ENCODE measurements around the gene SDHA. TPM values are rescaled to one million over a fixed set of nuclear protein-coding genes. Genes with fewer than 3 reads are reported as not detected.
"Not testable (repeated sequence)": the region's sequence is repeated elsewhere in the genome, so short reads cannot be mapped to it uniquely, and the experiment has no call there.

SDHA gene
- total RNA-seq, 1 donor from 2014 or later, result 95.0 TPM

DNA sequence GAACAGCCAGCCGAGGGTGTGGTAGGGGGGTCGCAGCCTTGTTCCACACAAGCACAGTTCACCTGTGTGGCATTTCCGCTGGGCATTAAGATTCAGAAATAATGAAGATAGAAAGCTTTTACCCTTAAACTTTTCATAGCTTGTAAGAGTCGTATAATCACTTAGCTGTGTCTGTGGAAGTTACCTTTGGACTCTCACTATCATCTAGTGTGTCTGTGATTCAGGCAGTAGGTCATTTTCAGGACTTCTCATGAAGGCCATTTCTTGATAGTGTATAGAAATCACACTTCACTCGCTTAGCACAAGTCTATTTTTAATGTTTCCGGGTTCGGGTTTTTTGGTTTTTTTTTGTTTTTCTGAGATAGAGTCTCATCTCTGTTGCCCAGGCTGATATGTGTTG lies 37.0 kb downstream of the SDHA start:
- not testable (repeated sequence) for DNase-seq (ENCODE audit: low read depth in 2 of 2)

GRCh38 chr5:256347-256746 lies 38.2 kb downstream of the SDHA start:
- DNase-seq (ENCODE audit: low read depth in 2 of 2), result not testable (repeated sequence)

DNA sequence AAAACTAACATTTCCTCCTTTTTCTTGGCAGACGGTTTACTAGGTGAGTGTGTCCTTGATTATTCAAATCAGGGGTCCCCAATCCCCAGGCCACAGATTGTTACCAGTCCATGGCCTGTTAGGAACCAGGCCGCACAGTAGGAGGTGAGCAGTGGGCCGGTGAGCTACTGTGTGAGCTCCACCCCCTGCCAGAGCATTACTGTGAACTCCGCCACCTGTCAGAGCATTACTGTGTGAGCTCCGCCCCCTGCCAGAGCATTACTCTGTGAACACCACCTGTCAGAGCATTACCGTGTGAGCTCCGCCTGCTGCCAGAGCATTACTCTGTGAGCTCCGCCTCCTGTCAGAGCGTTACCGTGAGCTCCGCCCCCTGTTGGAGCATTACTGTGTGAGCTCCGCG lies 39.0 kb downstream of the SDHA start:
- no peak for DNase-seq (ENCODE audit: low read depth in 2 of 2)

GRCh38 chr5:263275-263974 lies 45.3 kb downstream of the SDHA start:
- peak; percentile 91 to 97 for DNase-seq (ENCODE audit: low read depth in 2 of 2)

DNA sequence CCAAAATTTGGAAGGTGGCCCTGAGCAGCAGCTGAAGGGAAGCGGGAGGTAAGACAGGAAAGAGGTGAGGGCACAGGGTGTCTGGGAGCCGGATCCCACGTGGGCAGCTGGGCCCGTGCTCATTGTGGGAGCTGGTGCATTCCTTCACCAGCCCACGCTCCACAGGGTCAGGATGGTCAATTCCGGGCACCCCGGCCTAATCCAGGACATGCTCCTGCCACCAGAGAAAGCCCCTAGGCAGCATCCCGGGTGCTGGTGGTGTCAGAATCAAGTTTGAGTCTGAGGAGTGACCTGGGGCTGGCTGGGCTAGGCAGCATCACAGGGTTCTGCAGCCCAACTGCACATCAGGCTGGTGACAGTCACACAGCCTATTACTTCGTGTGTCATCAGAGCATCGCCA lies 46.2 kb downstream of the SDHA start:
- DNase-seq (ENCODE audit: low read depth in 2 of 2), result peak in 1 of 2 donors; percentile 35

GRCh38 chr5:266311-267026 lies 48.3 kb downstream of the SDHA start:
- DNase-seq (ENCODE audit: low read depth in 2 of 2), result peak; percentile 22 to 24

- no peak for DNase-seq (ENCODE audit: low read depth in 2 of 2)
Observed at GRCh38 chr5:267716-268115, 49.6 kb downstream of the SDHA start.

GRCh38 chr5:270340-270739 lies 52.2 kb downstream of the SDHA start:
- no peak for DNase-seq (ENCODE audit: low read depth in 2 of 2)

DNA sequence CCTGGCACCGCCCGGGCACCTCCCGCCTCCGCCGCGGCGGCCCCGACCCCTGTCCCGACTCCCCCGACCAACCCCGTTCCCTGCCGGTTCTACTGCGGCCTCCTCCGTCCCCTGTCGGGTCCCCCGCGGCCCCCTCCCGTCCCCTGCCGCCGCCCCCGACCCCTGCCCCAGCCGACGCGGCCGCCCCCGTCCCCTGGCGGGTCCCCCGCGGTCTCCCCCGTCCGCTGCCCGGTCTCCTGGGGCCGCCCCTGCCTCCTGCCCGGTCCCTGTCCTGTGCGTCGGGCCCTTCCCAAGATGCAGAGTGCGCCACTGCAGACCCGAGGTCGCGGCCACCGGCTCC lies 53.7 kb downstream of the SDHA start:
- DNase-seq (ENCODE audit: low read depth in 2 of 2), result not testable (repeated sequence)

- DNase-seq (ENCODE audit: low read depth in 2 of 2), result not testable (repeated sequence)
Observed at GRCh38 chr5:273091-273490, 55.0 kb downstream of the SDHA start.

DNA sequence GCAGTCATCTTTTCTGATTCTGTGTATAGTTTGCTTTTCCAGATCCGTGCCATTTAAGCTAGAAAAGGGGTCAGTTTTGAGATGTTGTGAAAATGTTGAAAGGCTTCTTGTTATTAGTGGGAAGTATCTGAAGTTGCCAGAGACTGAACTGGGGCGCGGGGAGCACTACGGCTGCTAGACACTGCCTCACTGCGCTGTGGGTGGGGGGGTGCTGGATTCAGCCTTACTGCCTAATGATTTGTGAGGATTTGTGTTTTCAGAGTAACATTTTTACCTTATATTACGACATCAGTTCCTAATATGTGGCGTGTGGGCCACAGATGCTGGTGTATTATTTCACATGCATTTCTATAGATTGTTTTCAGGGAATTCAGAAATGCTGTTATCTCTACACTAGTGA lies 55.4 kb downstream of the SDHA start:
- not testable (repeated sequence) for DNase-seq (ENCODE audit: low read depth in 2 of 2)

DNA sequence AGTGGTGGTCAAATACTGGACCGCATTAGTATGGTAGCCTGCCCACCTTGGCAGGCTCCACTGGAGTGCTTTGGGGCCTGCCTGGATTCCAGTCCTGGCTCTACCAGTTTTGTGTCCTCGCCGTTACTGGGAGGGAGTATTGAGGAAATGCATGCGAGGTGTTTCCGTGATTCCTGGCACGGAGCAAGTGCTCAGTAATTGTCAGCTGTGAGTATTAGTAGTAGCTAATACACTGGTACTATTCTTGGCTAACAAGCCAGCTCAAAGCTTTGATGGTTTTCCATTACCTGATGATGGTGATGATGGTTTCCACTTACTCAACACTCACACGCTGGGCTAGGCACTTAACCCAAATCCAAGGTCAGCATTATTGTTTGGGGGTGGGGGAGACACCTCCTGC lies 56.2 kb downstream of the SDHA start:
- DNase-seq (ENCODE audit: low read depth in 2 of 2), result peak; percentile 18 to 81

- no peak for DNase-seq (ENCODE audit: low read depth in 2 of 2)
Observed at GRCh38 chr5:278646-279045, 60.5 kb downstream of the SDHA start.

- DNase-seq (ENCODE audit: low read depth in 2 of 2), result not testable (repeated sequence)
Observed at GRCh38 chr5:279051-279665, 61.0 kb downstream of the SDHA start.

DNA sequence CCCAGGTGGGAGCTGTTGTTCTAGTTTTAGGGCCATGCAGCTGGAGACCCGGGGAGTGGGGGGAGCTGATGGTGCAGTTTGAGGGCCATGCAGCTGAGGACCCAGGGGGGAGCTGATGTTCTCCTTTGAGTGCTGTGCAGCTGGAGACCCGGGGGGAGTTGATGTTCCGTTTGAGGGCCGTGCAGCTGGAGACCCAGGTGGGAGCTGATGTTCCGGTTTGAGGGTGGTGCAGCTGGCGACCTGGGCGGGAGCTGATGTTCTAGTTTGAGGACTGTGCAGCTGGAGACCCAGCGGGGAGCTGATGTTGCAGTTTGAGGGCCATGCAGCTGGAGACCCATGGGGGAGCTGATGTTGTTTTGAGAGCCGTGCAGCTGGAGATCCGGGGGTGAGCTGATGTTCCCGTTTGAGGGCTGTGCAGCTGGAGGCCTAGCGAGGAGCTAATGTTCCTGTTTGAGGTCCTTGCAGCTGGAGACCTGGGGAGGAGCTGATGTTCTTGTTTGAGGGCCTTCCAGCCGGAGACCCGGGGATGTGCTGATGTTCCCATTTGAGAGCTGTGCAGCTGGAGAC lies 68.0 kb downstream of the SDHA start:
- no peak for DNase-seq (ENCODE audit: low read depth in 2 of 2)

DNA sequence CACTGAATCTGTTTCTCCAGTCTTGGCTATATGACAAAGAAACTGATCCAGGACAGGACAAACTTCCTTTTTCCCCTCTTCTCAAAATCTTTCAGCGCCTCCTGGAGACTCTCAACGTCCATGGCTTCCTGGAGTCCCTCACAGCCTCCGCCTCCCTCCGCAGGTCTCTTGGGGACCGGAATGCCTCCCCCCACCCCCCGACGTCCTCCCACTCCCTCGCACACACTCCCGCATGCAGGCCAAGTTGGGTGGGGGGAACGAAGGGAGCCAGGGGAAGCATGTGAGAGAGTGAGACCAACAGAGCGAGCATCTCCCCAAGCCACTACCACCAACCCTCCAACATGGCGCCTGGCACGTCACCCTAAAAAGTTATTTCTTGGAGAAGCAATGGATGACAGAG lies 72.1 kb downstream of the SDHA start:
- DNase-seq (ENCODE audit: low read depth in 2 of 2), result not testable (repeated sequence)

DNA sequence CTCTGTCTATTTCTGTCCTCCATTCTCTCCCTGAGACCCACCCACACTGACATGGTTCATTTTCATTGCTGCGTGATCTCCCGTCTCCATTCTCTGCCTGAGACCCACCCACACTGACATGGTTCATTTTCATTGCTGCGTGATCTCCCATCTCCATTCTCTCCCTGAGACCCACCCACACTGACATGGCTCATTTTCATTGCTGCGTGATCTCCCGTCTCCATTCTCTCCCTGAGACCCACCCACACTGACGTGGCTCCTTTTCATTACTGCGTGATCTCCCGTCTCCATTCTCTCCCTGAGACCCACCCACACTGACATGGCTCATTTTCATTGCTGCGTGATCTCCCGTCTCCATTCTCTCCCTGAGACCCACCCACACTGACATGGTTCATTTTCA lies 73.2 kb downstream of the SDHA start:
- DNase-seq (ENCODE audit: low read depth in 2 of 2), result not testable (repeated sequence)

DNA sequence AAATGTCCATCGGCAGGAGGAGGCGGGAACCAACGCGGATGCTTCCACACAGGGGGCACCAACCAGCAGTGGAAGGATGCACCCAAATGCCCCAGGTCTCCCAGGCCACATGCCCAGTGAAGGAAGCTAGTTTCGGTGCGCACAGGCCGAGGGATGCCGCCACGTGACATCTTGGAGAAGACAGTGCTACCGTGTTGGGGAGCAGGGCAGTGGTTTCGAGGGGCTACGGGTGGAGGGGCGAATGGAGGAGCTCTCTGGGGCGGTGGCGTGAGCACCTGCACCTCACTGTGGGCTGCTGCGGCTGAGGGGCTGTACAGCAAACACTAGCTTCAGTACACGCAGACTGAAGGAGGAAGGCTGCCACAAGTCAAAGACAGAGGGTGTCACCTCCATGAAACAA lies 76.7 kb downstream of the SDHA start:
- DNase-seq (ENCODE audit: low read depth in 2 of 2), result not testable (repeated sequence)

GRCh38 chr5:296207-296606 lies 78.1 kb downstream of the SDHA start:
- not testable (repeated sequence) for DNase-seq (ENCODE audit: low read depth in 2 of 2)

DNA sequence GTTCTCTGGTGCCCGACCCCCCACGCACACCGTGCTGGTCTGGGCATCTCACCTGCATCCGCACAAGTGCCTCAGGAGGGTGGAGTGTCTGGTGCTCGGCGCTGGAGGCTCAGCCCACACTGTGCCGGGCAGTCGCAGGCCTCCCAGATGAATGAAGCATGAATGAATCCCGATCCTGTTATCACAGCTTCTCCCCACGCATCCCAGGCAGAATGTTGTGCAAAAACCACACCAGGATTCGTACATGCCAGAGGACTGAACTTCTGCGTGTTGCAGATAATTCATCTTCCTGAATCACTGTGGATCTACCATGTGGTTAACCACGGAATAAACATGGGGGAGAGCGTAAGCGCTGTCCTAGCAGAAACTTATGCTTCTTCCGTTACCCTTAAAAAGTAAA lies 78.8 kb downstream of the SDHA start:
- not testable (repeated sequence) for DNase-seq (ENCODE audit: low read depth in 2 of 2)

GRCh38 chr5:297448-297847 lies 79.3 kb downstream of the SDHA start:
- not testable (repeated sequence) for DNase-seq (ENCODE audit: low read depth in 2 of 2)

DNA sequence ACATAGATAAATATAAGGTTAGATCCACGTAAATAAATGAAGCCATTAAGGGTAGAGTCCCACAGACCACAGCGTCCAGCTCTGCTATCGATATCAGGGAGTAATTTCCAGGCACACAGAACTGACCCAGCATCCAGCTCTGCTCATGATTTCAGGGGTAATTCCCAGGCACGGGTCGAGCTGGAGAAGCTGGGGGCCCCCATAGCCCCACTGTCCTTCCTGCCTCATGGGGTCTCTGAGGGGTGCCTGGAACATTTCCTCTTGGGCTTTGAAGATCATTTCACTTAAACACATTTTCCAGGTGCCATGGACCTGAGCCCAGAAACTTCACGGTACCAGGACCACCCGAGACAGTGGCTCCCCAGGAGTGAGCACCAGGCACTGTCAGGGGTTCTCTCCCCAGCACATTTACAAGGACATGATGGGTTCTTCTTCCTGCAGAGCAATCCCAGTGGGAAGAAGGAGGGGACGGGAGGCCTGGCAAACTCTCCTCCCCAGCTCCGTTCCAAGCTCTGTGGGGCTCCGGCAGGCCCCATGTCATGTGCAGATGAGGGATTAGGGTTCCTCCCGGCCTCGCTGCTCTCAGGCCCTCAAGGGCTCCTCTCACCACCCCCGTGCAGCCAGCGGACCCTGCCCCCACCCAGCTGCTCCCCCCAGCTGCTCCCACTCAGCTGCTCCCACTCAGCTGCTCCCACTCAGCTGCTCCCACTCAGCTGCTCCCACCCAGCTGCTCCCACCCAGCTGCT lies 80.0 kb downstream of the SDHA start:
- DNase-seq (ENCODE audit: low read depth in 2 of 2), result not testable (repeated sequence)
